SK-N-MC (cell line): Measurements from ENCODE around the gene TMEFF2.

ENCODE experiments used
- EZH2 ChIP-seq: fragments of 200-600 bp; sonication (generic); IDR thresholded peaks from one replicate; pipeline ENCODE4 v1.6.1; 2017; ENCODE audit warnings: antibody characterized with exemption
- FOXP2 ChIP-seq: optimal IDR thresholded peaks from 2 replicates; pipeline ENCODE3; 2011; ENCODE audit warnings: mild to moderate bottlenecking, moderate library complexity; ENCODE audit not compliant: insufficient read depth; ENCODE audit errors: extremely low read length, control extremely low read depth
- POLR2AphosphoS5 ChIP-seq: IDR thresholded peaks from 2 replicates; pipeline ENCODE4 v1.6.1; 2012; ENCODE audit warnings: mild to moderate bottlenecking, low read depth, low read length, borderline replicate concordance

DNA sequence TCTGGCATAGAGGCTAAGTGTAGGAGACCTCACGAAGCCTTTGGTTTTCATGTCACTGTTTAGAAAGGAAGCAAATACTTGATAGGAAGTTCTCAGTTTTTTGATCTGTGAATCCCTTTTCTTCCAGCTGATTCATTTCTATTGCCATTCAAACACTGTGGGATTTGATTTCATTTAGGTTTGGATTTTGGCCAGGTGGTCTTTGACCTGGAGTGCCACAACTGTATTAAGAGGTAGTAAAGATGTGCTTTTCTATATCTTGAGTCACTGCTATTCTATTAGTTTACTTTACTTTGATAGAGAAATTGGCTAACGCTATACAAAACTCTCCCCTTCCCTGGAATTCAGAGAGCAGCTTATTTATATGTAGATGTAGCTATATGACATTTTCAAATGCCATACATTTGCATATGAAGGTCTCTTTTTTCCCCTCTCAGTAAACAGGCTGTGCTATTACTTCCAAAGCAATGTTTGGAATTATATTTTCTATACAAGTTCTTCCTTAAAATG lies 215.5 kb downstream of the TMEFF2 start:
- TF ChIP-seq POLR2AphosphoS5 (no peak), EZH2 (no peak), FOXP2 (no peak)
